ENCODE measurements around the gene SSUH2.
"Not testable (repeated sequence)": the region's sequence is repeated elsewhere in the genome, so short reads cannot be mapped to it uniquely, and the experiment has no call there.

The SSUH2 gene

GRCh38 chr3:8589880-8590556 is 54.6 kb downstream of the SSUH2 start:
- no peak for DNase-seq

- no peak for DNase-seq
These were observed 59.9 kb downstream of the SSUH2 start for GRCh38 chr3:8584661-8585060.

- no peak for DNase-seq
These were observed 62.7 kb downstream of the SSUH2 start for GRCh38 chr3:8581806-8582445.

GRCh38 chr3:8581373-8581772 is 63.2 kb downstream of the SSUH2 start:
- no peak for DNase-seq

GRCh38 chr3:8580434-8580833 is 64.2 kb downstream of the SSUH2 start:
- DNase-seq: not testable (repeated sequence)

GRCh38 chr3:8579943-8580342 is 64.7 kb downstream of the SSUH2 start:
- DNase-seq: no peak

- no peak for DNase-seq
These were observed 65.5 kb downstream of the SSUH2 start for GRCh38 chr3:8579096-8579495.

GRCh38 chr3:8578282-8578681 is 66.3 kb downstream of the SSUH2 start:
- DNase-seq: no peak

- no peak for DNase-seq
These were observed 67.6 kb downstream of the SSUH2 start for GRCh38 chr3:8576841-8577571.

GRCh38 chr3:8576436-8576835 is 68.2 kb downstream of the SSUH2 start:
- DNase-seq: no peak

- no peak for DNase-seq
These were observed 69.1 kb downstream of the SSUH2 start for GRCh38 chr3:8575364-8576104.

- no peak for DNase-seq
These were observed 69.8 kb downstream of the SSUH2 start for GRCh38 chr3:8574670-8575322.

- no peak for DNase-seq
These were observed 70.4 kb downstream of the SSUH2 start for GRCh38 chr3:8574040-8574669.

GRCh38 chr3:8573342-8573926 is 71.2 kb downstream of the SSUH2 start:
- DNase-seq: no peak

GRCh38 chr3:8571256-8571655 is 73.3 kb downstream of the SSUH2 start:
- DNase-seq: no peak
